Neuronal stem cell (in vitro differentiated cells): ENCODE measurements around the gene FILIP1L.

Experiments
- DNase-seq: peaks from one replicate; pipeline ENCODE4 v3.0.0-alpha.2; 2013; ENCODE audit warnings: low spot score
- H2AFZ ChIP-seq: one replicate; pipeline ENCODE4 v1.6.1; 2013; ENCODE audit warnings: mild to moderate bottlenecking, low read length, inconsistent platforms
- H2AK5ac ChIP-seq: 2 replicates; pipeline ENCODE4 v1.6.1; 2013; ENCODE audit warnings: low read depth, mild to moderate bottlenecking, inconsistent platforms, low read length, moderate library complexity, mixed read lengths
- H2BK120ac ChIP-seq: 2 replicates; pipeline ENCODE4 v1.6.1; 2013; ENCODE audit warnings: low read depth, mild to moderate bottlenecking, inconsistent platforms, low read length, moderate library complexity, mixed read lengths
- H2BK12ac ChIP-seq: one replicate; pipeline ENCODE4 v1.6.1; 2013; ENCODE audit warnings: low read length, inconsistent platforms
- H2BK15ac ChIP-seq: 2 replicates; pipeline ENCODE4 v1.6.1; 2013; ENCODE audit warnings: mild to moderate bottlenecking, low read length, inconsistent platforms, mixed read lengths
- H2BK5ac ChIP-seq: one replicate; pipeline ENCODE4 v1.6.1; 2013; ENCODE audit warnings: inconsistent platforms, mild to moderate bottlenecking, low read length, moderate library complexity
- H3K14ac ChIP-seq: one replicate; pipeline ENCODE4 v1.6.1; 2013; ENCODE audit warnings: low read length, inconsistent platforms
- H3K18ac ChIP-seq: 2 replicates; pipeline ENCODE4 v1.6.1; 2013; ENCODE audit warnings: low read length, inconsistent platforms
- H3K23ac ChIP-seq: 2 replicates; pipeline ENCODE4 v1.6.1; 2013; ENCODE audit warnings: low read depth, mild to moderate bottlenecking, mixed read lengths, low read length, inconsistent platforms; ENCODE audit not compliant: poor library complexity
- H3K27ac ChIP-seq: replicated peaks from 3 replicates; pipeline ENCODE4 v1.5.1; 2013; ENCODE audit warnings: low read length, inconsistent platforms
- H3K27me3 ChIP-seq, 3 experiments: 2 replicates each; pipeline ENCODE4 v1.6.1; 2013; ENCODE audit warnings: low read length in 3 of 3, mild to moderate bottlenecking in 2 of 3, inconsistent platforms in 1 of 3, low read depth in 1 of 3, mixed read lengths in 1 of 3, moderate library complexity in 1 of 3; ENCODE audit not compliant: control insufficient read depth in 3 of 3, insufficient read depth in 3 of 3
- H3K36me3 ChIP-seq, 2 donors: replicated peaks in 1 of 2; 2 replicates each; pipeline ENCODE4 v1.6.1; 2013; ENCODE audit warnings: low read length in 2 of 2; ENCODE audit not compliant: control insufficient read depth in 2 of 2, insufficient read depth in 2 of 2
- H3K4ac ChIP-seq: 2 replicates; pipeline ENCODE4 v1.6.1; 2013; ENCODE audit warnings: inconsistent platforms, mild to moderate bottlenecking, low read length, moderate library complexity
- H3K4me1 ChIP-seq, 2 donors: 1 replicate in 1 of 2; 2 replicates in 1 of 2; pipeline ENCODE4 v1.6.1; 2013; ENCODE audit warnings: low read length in 2 of 2, low read depth in 1 of 2; ENCODE audit not compliant: control insufficient read depth in 2 of 2, insufficient read depth in 1 of 2
- H3K4me2 ChIP-seq: one replicate; pipeline ENCODE4 v1.6.1; 2013; ENCODE audit warnings: mild to moderate bottlenecking, low read length, inconsistent platforms; ENCODE audit not compliant: insufficient read depth, poor library complexity, severe bottlenecking
- H3K4me3 ChIP-seq, 2 donors: 2 replicates each; pipeline ENCODE4 v1.5.1; 2013; ENCODE audit warnings: low read length in 2 of 2, mild to moderate bottlenecking in 2 of 2, inconsistent platforms in 1 of 2, moderate library complexity in 1 of 2
- H3K79me1 ChIP-seq: one replicate; pipeline ENCODE4 v1.6.1; 2013; ENCODE audit warnings: low read depth, mild to moderate bottlenecking, inconsistent platforms, low read length, moderate library complexity
- H3K9ac ChIP-seq: one replicate; pipeline ENCODE4 v1.6.1; 2013; ENCODE audit warnings: mild to moderate bottlenecking, low read depth, low read length, inconsistent platforms; ENCODE audit not compliant: poor library complexity
- H3K9me3 ChIP-seq, 2 donors: replicated peaks in 1 of 2; 2 replicates each; pipeline versions ENCODE3 to v1.6.1; 2013; ENCODE audit warnings: low read length in 2 of 2, mild to moderate bottlenecking in 2 of 2, inconsistent platforms in 1 of 2, low read depth in 1 of 2, mixed read lengths in 1 of 2, moderate library complexity in 1 of 2; ENCODE audit not compliant: control insufficient read depth in 2 of 2, insufficient read depth in 1 of 2
- H4K8ac ChIP-seq: one replicate; pipeline ENCODE4 v1.6.1; 2013; ENCODE audit warnings: low read depth, mild to moderate bottlenecking, inconsistent platforms, low read length, moderate library complexity
- H4K91ac ChIP-seq: one replicate; pipeline ENCODE4 v1.6.1; 2013; ENCODE audit warnings: low read length, low read depth, mild to moderate bottlenecking, inconsistent platforms; ENCODE audit not compliant: poor library complexity
- WGBS, 2 donors: extraction: QIAGEN DNeasy Blood & Tissue Kit; methylation state at CpG; one replicate each; pipeline ENCODE4 v1.1.7; 2013; ENCODE audit warnings: missing lambda C conversion rate in 2 of 2, mixed read lengths in 1 of 2; ENCODE audit not compliant: insufficient read length in 2 of 2, insufficient replicate concordance in 1 of 2; ENCODE audit errors: extremely low coverage in 2 of 2; 5-methylcytosine and 5-hydroxymethylcytosine counted together

The FILIP1L gene

GRCh38 chr3:99857278-99857677 is 257.0 kb downstream of the FILIP1L start:
- H3K79me1 ChIP-seq, result no peaks in the 10 kb centered on the region

GRCh38 chr3:99856437-99857220 is 257.7 kb downstream of the FILIP1L start:
- no peak overlapping the region for H2BK120ac ChIP-seq
- H3K36me3 ChIP-seq, result peaks cover 0 to 38% of the 10 kb centered on the region in 2 donors

More at GRCh38 chr3:99857278-99857677, 257.0 kb downstream of the FILIP1L start:
- WGBS, 2 donors, result no CpG with 5 or more reads among the region's 1 CpG
- H3K9ac ChIP-seq, result no peak overlapping the region
- H3K23ac ChIP-seq, result no peak overlapping the region
- H2BK12ac ChIP-seq, result no peak overlapping the region
- H3K4me3 ChIP-seq, result no peak overlapping the region
- H2BK120ac ChIP-seq, result no peak overlapping the region
- no peak overlapping the region for H2BK15ac ChIP-seq
- H4K91ac ChIP-seq, result no peak overlapping the region
- H4K8ac ChIP-seq, result no peak overlapping the region
- H3K36me3 ChIP-seq, result peaks cover 0 to 41% of the 10 kb centered on the region in 2 donors
- no peak overlapping the region for H2BK5ac ChIP-seq
- no peaks in the 10 kb centered on the region for H3K9me3 ChIP-seq
- no peaks in the 10 kb centered on the region for H3K27me3 ChIP-seq
- no peak for DNase-seq
- no peak overlapping the region for H3K4ac ChIP-seq
- H3K14ac ChIP-seq, result no peak overlapping the region
- no peak overlapping the region for H3K18ac ChIP-seq
- peaks cover 0 to 5% of the 10 kb centered on the region in 2 donors for H3K4me1 ChIP-seq
- H3K27ac ChIP-seq, result no peak overlapping the region
- H2AK5ac ChIP-seq, result no peak overlapping the region
- no peak overlapping the region for H3K4me2 ChIP-seq
- no peak overlapping the region for H2AFZ ChIP-seq

GRCh38 chr3:99855900-99856299 is 258.4 kb downstream of the FILIP1L start:
- DNase-seq, result no peak
- no peak overlapping the region for H3K4ac ChIP-seq
- no peaks in the 10 kb centered on the region for H3K27me3 ChIP-seq
- WGBS, 2 donors, result no CpG with 5 or more reads among the region's 1 CpG
- no peak overlapping the region for H2BK12ac ChIP-seq
- no peak overlapping the region for H2AFZ ChIP-seq
- no peak overlapping the region for H3K14ac ChIP-seq
- no peaks in the 10 kb centered on the region for H3K79me1 ChIP-seq
- H3K4me1 ChIP-seq, result peaks cover 0 to 3% of the 10 kb centered on the region in 2 donors
- peaks cover 0 to 33% of the 10 kb centered on the region in 2 donors for H3K36me3 ChIP-seq
- H3K18ac ChIP-seq, result no peak overlapping the region
- H3K4me2 ChIP-seq, result no peak overlapping the region
- no peak overlapping the region for H4K91ac ChIP-seq
- no peaks in the 10 kb centered on the region for H3K9me3 ChIP-seq
- no peak overlapping the region for H3K9ac ChIP-seq
- H2BK5ac ChIP-seq, result no peak overlapping the region
- H3K23ac ChIP-seq, result no peak overlapping the region
- no peak overlapping the region for H2AK5ac ChIP-seq
- H4K8ac ChIP-seq, result no peak overlapping the region
- no peak overlapping the region for H3K27ac ChIP-seq
- no peak overlapping the region for H2BK120ac ChIP-seq
- no peak overlapping the region for H2BK15ac ChIP-seq
- H3K4me3 ChIP-seq, result no peak overlapping the region

More at GRCh38 chr3:99856437-99857220, 257.7 kb downstream of the FILIP1L start:
- Histone ChIP-seq H2BK5ac (no peak overlapping the region), H3K27me3 (no peaks in the 10 kb centered on the region), H4K91ac (no peak overlapping the region), H2BK12ac (no peak overlapping the region), H3K9me3 (no peaks in the 10 kb centered on the region), H3K4me3 (no peak overlapping the region), H3K27ac (no peak overlapping the region), H3K79me1 (no peaks in the 10 kb centered on the region), H3K4me2 (no peak overlapping the region), H3K18ac (no peak overlapping the region), H3K4ac (no peak overlapping the region), H2AFZ (no peak overlapping the region), H3K4me1 (peaks cover 0 to 5% of the 10 kb centered on the region in 2 donors), H2AK5ac (no peak overlapping the region), H4K8ac (no peak overlapping the region), H2BK15ac (no peak overlapping the region), H3K23ac (no peak overlapping the region), H3K9ac (no peak overlapping the region), H3K14ac (no peak overlapping the region)
- 100% methylated on average over 1 of the region's 3 CpGs for WGBS, 2 donors
- DNase-seq, result no peak

- Histone ChIP-seq H3K36me3 (peaks cover 0 to 35% of the 10 kb centered on the region in 2 donors), H3K4me3 (no peak overlapping the region), H2BK120ac (no peak overlapping the region), H2BK5ac (no peak overlapping the region), H4K91ac (no peak overlapping the region), H3K4ac (no peak overlapping the region), H3K4me2 (no peak overlapping the region), H3K18ac (no peak overlapping the region), H2AK5ac (no peak overlapping the region), H3K27ac (no peak overlapping the region), H3K27me3 (no peaks in the 10 kb centered on the region), H3K9me3 (peaks cover 0 to 10% of the 10 kb centered on the region in 2 donors), H3K4me1 (peaks cover 0 to 5% of the 10 kb centered on the region in 2 donors), H2BK12ac (no peak overlapping the region), H3K23ac (no peak overlapping the region), H2BK15ac (no peak overlapping the region), H2AFZ (no peak overlapping the region), H3K14ac (no peak overlapping the region), H3K79me1 (no peaks in the 10 kb centered on the region), H4K8ac (no peak overlapping the region), H3K9ac (no peak overlapping the region)
- no CpG with 5 or more reads among the region's 1 CpG for whole genome bisulfite sequencing, 2 donors
- no peak for DNase-seq
Observed at GRCh38 chr3:99854756-99855298, 259.5 kb downstream of the FILIP1L start.
